ENCODE measurements around the gene KRTAP2-4. TPM values are rescaled to one million over a fixed set of nuclear protein-coding genes. Genes with fewer than 3 reads are reported as not detected.

KRTAP2-4 gene
- total RNA-seq, 1 experiment from 2014 or later, result 0.76 TPM

GRCh38 chr17:41052566-41052965, 13.1 kb downstream of the KRTAP2-4 start:
- intact Hi-C loops (cut with micrococcal nuclease), result no loop called here
- no TSS peak for BruUV-seq (replicated peaks)
- no peak for ATAC-seq

More at GRCh38 chr17:41052566-41052965, 13.1 kb downstream of the KRTAP2-4 start:
- POLR2A ChIA-PET, result no interaction called here
- H3K27me3 ChIP-seq (ENCODE audit: insufficient read depth, low read length), result no peaks in the 10 kb centered on the region
- DNase-seq (ENCODE audit: low read depth, low spot score), result no peak
- no peak overlapping the region for H2AFZ ChIP-seq (ENCODE audit: low read depth, low read length, poor library complexity, severe bottlenecking)
- no peaks in the 10 kb centered on the region for H3K79me2 ChIP-seq (ENCODE audit: insufficient read depth, low read length)
- H3K4me3 ChIP-seq (replicated peaks in 1 of 2; ENCODE audit: low read depth in 1 of 2, low read length in 2 of 2), result no peak overlapping the region
- peaks cover 0 to 19% of the 10 kb centered on the region in 2 experiments; a peak in 1 of 4 replicates for H3K9me3 ChIP-seq (ENCODE audit: control insufficient read depth in 1 of 2, insufficient read depth in 1 of 2, low read depth in 1 of 2, low read length in 2 of 2)
- RAD21 ChIA-PET (ENCODE audit: low non-redundant PET in 1 of 2, low total read pairs in 2 of 2, uncharacterized antibody in 2 of 2, unreplicated experiment in 2 of 2), result no interaction called here
- H4K20me1 ChIP-seq (ENCODE audit: insufficient read depth), result no peaks in the 10 kb centered on the region
- no peak overlapping the region for H3K27ac ChIP-seq (ENCODE audit: low read depth, low read length)
- no peak overlapping the region for H3K9ac ChIP-seq (ENCODE audit: low read length)
- no peak overlapping the region for H3K4me2 ChIP-seq (ENCODE audit: low read length)
- H3K4me1 ChIP-seq (ENCODE audit: control insufficient read depth in 1 of 2, insufficient read depth in 2 of 2, low read length in 2 of 2), result no peaks in the 10 kb centered on the region; a peak in 1 of 4 replicates
- no peaks in the 10 kb centered on the region for H3K9me2 ChIP-seq (ENCODE audit: insufficient read depth)
- TF ChIP-seq ELF1 (IDR thresholded peaks at IDR 0.05; ENCODE audit: borderline replicate concordance, low read depth), result no peak
- TF ChIP-seq EZH2phosphoT487 (IDR thresholded peaks at IDR 0.05; ENCODE audit: borderline replicate concordance), result no peak
- TF ChIP-seq EZH2 (IDR thresholded peaks at IDR 0.05), result no peak
- TF ChIP-seq ZNF274 (IDR thresholded peaks at IDR 0.05; ENCODE audit: low read depth, low read length), result no peak
- TF ChIP-seq TCF7L2 (IDR thresholded peaks at IDR 0.05; ENCODE audit: borderline replicate concordance, extremely low read depth, insufficient read depth, insufficient read length), result no peak
- no peak for TF ChIP-seq CTCF (IDR thresholded peaks at IDR 0.05 in 2 of 3, conservative IDR thresholded peaks at IDR 0.05 in 1 of 3; ENCODE audit: borderline replicate concordance in 1 of 3, insufficient read depth in 1 of 3, low read depth in 2 of 3, low read length in 2 of 3)
- no peak for TF ChIP-seq SP1 (IDR thresholded peaks at IDR 0.05; ENCODE audit: low read depth)
- TF ChIP-seq SRF (IDR thresholded peaks at IDR 0.05; ENCODE audit: low read depth), result no peak
- no peak for TF ChIP-seq YY1 (IDR thresholded peaks at IDR 0.05; ENCODE audit: extremely low read depth, insufficient replicate concordance, low read depth, low read length)
- H3K36me3 ChIP-seq (ENCODE audit: control insufficient read depth in 1 of 2, insufficient read depth in 2 of 2, low read length in 2 of 2), result 0 out of 4 replicates have a peak, but pooled peaks cover 0 to 4% of the 10 kb centered on the region in 2 experiments
- CTCF ChIA-PET, result no interaction called here
